MG63 (cell line): ENCODE measurements around the gene PNPLA1. TPM values are rescaled to one million over a fixed set of nuclear protein-coding genes. Genes with fewer than 3 reads are reported as not detected.

ENCODE experiments used
- DNase-seq: peaks from one replicate; pipeline ENCODE4 v3.0.0-alpha.2; 2020
- H3K27me3 ChIP-seq: fragments of 250-450 bp; sonication (Bioruptor Pico); 2 replicates; pipeline ENCODE4 v1.5.1; 2020; ENCODE audit warnings: mild to moderate bottlenecking, moderate library complexity
- H3K36me3 ChIP-seq: fragments of 250-450 bp; sonication (Bioruptor Pico); 2 replicates; pipeline ENCODE4 v1.5.1; 2020; ENCODE audit warnings: mild to moderate bottlenecking, moderate library complexity
- H3K4me3 ChIP-seq: fragments of 250-450 bp; sonication (Bioruptor Pico); 2 replicates; pipeline ENCODE4 v1.5.1; 2020; ENCODE audit warnings: mild to moderate bottlenecking, moderate library complexity
- H3K9me3 ChIP-seq: fragments of 250-450 bp; sonication (Bioruptor Pico); 2 replicates; pipeline ENCODE4 v1.5.1; 2020; ENCODE audit warnings: mild to moderate bottlenecking, moderate library complexity
- total RNA-seq: library from RNA; depleted of rRNA; stranded (reverse); fragments of >200 nt; shearing (Covaris generic); gene quantifications from 2 replicates; pipeline ENCODE4 v1.2.3, GENCODE V29; 2014; ENCODE audit warnings: low replicate concordance; rRNA removed

The PNPLA1 gene
- total RNA-seq, 1 experiment from 2014 or later = not detected

- H3K9me3 ChIP-seq = no peaks in the 10 kb centered on the region
- H3K4me3 ChIP-seq = no peak overlapping the region
- no peaks in the 10 kb centered on the region for H3K27me3 ChIP-seq
- H3K36me3 ChIP-seq = no peaks in the 10 kb centered on the region
- no peak for DNase-seq
Observed at GRCh38 chr6:36352477-36353157, 82.8 kb downstream of the PNPLA1 start.

GRCh38 chr6:36353411-36353915 lies 83.6 kb downstream of the PNPLA1 start:
- Histone ChIP-seq H3K27me3 (no peaks in the 10 kb centered on the region), H3K9me3 (no peaks in the 10 kb centered on the region), H3K36me3 (no peaks in the 10 kb centered on the region), H3K4me3 (no peak overlapping the region)
- DNase-seq = no peak

GRCh38 chr6:36355819-36356218 lies 86.0 kb downstream of the PNPLA1 start:
- no peak overlapping the region for H3K4me3 ChIP-seq
- no peak for DNase-seq
- no peaks in the 10 kb centered on the region for H3K9me3 ChIP-seq
- H3K36me3 ChIP-seq = no peaks in the 10 kb centered on the region
- no peaks in the 10 kb centered on the region for H3K27me3 ChIP-seq

- DNase-seq = no peak
- H3K4me3 ChIP-seq = no peak overlapping the region
- no peaks in the 10 kb centered on the region for H3K27me3 ChIP-seq
- H3K36me3 ChIP-seq = no peaks in the 10 kb centered on the region
- H3K9me3 ChIP-seq = no peaks in the 10 kb centered on the region
Observed at GRCh38 chr6:36357872-36358225, 88.0 kb downstream of the PNPLA1 start.

Other genes starting within 250 kb of the PNPLA1 start
- not detected in 2 replicates for gene SLC26A8, start 245.4 kb upstream of the PNPLA1 start, total RNA-seq
- 24.7 and 28.6 TPM in 2 replicates for gene MAPK14, start 242.3 kb upstream of the PNPLA1 start, total RNA-seq
- gene MAPK13, start 139.5 kb upstream of the PNPLA1 start, total RNA-seq = 0.37 and 0.99 TPM in 2 replicates
- 6.9 and 11.7 TPM in 2 replicates for gene BRPF3, start 73.3 kb upstream of the PNPLA1 start, total RNA-seq
- not detected in 2 replicates for gene BNIP5, start 66.8 kb downstream of the PNPLA1 start, total RNA-seq
- 0.82 TPM in 1 of 2 replicates, not detected in the other for gene ETV7, start 117.6 kb downstream of the PNPLA1 start, total RNA-seq
- gene PXT1, start 172.8 kb downstream of the PNPLA1 start, total RNA-seq = not detected in 2 replicates
- 41.0 and 61.1 TPM in 2 replicates for gene KCTD20, start 172.9 kb downstream of the PNPLA1 start, total RNA-seq